Activated gamma-delta T cell (primary cell): Measurements from ENCODE around the gene C6orf120.

Experiments
- DNase-seq: peaks from one replicate; lab custom pipeline; 2025; lab: John Stamatoyannopoulos, UW
- total RNA-seq, 2 donors: gene quantifications; one replicate each; lab custom pipeline; 2026; lab: John Stamatoyannopoulos, UW

C6orf120 gene
- total RNA-seq: 82.0 to 86.9 reads per million in 2 donors

GRCh38 chr6:169701954-169702839, at the start of gene C6orf120, which contains the start of gene WDR27:
C6orf120 (plus strand) TSS chr6:169702126; CDS start chr6:169702460, 334 bp downstream.
WDR27 (minus strand) TSS chr6:169702029; CDS start chr6:169689005, 13,024 bp downstream.
- peak; percentile 95 for DNase-seq

DNA sequence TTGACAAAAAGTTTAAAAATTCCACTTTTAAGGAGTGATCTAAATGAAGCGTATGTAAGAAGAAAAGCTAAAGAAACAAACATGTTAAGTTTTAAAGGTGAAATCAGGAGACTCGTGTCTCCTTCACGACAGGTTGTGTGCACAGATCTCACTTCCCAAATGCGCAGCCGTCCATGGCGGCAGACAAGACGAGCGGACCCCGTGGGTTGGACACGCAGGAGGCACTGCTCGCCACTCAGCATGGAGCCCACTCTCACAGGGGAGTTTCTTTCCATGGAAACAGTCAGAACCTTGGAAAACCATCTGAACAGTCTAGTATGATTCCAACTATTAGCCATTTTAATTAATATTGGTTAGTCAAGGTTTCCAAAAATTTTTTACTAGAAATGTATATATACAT, 49.0 kb upstream of the C6orf120 start:
- DNase-seq: no peak

- no peak for DNase-seq
These were observed 48.2 kb upstream of the C6orf120 start for GRCh38 chr6:169653691-169654090.

- peak; percentile 49 for DNase-seq
These were observed 47.1 kb upstream of the C6orf120 start for GRCh38 chr6:169654598-169655391.

GRCh38 chr6:169656546-169657283, 45.2 kb upstream of the C6orf120 start:
- DNase-seq: no peak

DNA sequence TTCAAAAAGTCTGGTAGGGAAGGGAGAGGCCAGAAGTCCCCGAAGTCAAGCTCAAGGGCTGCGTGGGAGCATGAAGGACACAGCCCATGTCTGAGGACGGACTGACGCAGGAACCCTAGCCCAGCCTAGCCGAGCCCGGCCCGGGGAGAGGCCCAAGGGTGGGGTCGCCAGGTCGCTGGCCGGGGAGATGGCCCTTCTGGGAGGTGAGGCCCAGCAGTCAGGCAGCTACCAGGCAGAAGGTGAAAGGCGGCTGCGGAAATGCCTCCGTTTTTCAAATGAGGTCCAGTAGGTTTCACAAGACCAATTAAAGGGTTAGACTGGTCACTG, 44.7 kb upstream of the C6orf120 start:
- DNase-seq: no peak

- DNase-seq: no peak
These were observed 41.9 kb upstream of the C6orf120 start for GRCh38 chr6:169659820-169660610.

DNA sequence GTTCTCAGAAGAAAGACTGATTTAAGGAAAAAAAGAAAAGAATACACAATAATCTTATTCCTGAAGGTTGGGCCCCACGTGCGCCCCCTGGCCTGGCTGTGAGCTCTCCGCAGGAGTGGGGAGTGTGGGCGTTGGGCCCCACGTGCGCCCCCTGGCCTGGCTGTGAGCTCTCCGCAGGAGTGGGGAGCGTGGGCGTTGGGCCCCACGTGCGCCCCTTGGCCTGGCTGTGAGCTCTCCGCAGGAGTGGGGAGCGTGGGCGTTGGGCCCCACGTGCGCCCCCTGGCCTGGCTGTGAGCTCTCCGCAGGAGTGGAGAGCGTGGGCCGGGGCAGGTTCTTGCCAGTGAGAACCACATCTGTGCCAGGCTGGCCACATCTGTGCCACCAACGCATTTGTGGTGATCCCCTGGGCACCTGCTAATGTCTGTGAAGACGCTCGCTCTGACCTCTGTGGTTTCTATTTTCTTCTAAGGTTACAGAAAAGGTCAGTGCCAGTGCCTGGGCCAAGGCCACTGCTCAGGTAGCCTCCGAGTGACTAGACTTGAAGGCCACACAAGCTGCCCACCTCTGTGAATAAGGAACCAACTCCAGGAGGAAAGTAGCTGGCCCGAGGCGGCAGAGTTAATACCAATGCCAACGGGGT, 41.1 kb upstream of the C6orf120 start:
- no peak for DNase-seq

DNA sequence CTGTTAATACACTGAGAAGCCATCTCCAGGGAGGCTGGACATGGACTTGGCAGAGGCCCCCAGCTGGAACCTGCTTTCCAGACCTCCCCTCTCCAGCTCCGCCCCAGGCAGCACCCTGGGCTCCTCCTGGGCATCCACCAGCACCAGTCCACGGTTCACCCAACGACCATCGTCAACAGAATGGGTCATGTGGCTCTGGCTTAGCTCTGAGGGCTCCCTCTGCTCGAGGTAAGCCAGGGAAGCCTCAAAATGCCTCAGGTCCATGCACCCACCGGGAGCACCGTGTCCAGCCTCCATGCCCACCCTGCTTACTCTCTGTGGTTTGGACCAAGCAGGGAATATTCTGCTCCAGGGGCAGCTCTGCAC, 40.6 kb upstream of the C6orf120 start:
- no peak for DNase-seq

DNA sequence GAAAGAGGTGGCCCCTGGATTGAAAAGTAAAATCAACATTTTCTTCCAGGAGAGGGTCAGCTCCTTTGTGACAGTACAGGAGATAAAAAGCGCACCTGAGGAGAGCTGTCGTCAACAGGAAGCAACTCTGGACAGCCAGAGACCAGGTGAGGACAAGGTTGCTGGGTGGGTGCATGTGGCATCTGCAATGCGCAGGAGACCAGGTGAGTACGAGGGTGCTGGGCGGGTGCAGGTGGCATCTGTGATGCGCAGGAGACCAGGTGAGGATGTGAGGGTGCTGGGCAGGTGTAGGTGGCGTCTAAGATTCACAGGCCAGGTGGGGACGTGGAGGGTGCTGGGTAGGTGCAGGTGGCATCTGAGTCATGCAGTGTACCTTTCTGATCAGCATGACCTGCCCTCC, 38.5 kb upstream of the C6orf120 start:
- DNase-seq: no peak

GRCh38 chr6:169664227-169664626, 37.7 kb upstream of the C6orf120 start:
- no peak for DNase-seq

DNA sequence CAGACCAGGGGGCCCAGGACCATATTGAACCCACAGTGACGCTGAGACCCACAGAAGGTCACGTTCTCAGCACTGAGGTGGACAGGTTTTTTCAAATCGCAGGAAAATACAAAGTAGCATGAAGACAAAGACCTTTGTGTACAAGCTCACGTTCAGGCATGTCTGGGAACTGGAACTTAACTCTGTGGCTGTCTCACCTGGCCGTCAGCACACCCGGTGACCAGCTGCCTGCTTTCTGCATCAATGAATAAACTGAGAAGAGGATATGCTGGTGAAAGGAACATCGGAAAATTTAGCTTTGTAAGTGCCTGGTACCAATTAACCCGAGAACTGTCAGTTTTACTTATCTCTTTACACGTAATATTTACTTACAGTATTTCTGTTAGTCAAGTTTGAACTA, 36.6 kb upstream of the C6orf120 start:
- no peak for DNase-seq

- no peak for DNase-seq
These were observed 35.5 kb upstream of the C6orf120 start for GRCh38 chr6:169666441-169666840.

DNA sequence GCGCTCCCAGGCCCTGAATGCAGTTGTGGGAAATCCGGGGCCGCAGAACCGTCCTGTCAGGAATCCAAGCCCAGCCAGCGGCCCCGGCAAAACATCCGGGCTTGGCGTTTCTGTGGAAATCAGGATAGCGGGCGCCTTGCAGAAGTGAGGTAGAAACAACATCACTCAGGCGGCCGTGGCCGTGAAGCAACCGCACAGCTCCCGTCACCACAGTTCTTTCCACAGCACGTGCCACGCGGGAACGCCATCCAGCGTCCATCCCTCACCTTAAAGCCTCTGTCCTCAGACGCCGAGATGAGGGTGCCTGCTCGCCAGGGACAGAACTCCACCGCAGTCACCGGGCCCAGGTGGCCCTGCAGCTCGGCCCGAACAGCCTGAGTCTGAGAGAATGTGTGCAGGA, 34.2 kb upstream of the C6orf120 start:
- DNase-seq: no peak

DNA sequence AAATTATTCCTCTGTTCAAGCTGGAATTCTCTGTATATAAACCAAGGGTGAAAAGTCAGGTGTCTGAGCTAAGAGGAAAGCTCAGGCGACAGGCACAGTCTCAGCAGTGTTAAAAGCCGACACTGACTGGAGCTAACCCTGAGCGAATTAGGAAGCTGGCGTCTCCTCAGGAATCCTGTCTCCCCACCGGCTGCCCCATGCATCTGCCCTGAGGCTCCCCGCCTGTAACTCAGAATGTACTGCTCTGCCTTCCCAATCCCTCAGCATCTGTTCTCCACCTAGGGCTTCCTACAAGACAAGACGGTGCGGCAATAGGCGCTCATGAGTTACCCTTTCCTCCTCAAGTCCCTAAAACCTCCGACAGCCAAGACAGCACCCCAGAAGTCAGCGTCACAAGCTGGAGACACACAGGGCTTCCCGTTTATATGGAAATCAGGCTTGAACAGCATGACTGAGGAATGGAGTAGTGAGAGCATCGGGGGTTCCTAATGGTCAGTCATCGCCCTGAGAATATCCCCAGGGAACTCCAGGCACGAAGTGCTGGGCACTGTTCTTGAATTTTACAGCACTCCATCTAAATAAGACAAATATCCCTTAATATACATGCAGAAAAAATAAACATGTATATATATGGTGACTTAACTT, 33.6 kb upstream of the C6orf120 start:
- no peak for DNase-seq

DNA sequence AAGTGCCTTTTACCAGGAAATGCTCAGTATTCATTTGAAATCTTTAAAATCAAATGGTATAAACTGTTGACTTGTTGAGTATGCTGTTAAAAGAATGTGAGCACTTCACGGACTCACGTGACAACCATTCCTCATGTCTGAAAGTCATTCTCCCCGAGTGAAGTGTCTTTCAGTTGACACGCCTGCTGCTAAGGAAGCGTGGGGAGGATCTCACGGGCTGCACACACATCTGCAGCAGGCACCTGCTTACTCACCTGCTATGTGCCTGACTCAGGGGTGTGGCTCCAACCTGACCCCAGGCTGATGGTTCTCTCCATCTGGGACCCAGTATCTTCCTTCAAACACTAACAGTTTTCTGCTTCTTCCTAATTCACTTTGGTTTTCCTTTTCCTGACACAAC, 32.8 kb upstream of the C6orf120 start:
- no peak for DNase-seq

DNA sequence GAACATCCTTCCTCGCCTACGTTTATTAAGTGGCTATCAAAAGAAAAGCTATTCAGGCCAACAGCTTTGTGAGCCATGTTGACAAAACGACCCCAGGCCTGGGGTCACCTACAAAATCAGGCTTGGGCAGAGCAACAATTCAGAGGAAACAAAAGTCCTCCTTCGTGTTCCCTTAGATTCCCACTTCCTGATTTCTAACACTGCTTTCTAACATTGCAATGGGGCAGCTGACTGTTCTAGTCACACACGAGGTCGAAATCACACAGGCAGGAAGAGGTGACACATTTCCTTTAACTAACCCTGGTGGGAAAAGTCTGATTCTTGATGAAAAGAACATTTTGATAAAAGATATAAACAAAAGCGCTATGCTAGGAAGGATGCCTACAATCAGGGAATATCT, 32.0 kb upstream of the C6orf120 start:
- no peak for DNase-seq

DNA sequence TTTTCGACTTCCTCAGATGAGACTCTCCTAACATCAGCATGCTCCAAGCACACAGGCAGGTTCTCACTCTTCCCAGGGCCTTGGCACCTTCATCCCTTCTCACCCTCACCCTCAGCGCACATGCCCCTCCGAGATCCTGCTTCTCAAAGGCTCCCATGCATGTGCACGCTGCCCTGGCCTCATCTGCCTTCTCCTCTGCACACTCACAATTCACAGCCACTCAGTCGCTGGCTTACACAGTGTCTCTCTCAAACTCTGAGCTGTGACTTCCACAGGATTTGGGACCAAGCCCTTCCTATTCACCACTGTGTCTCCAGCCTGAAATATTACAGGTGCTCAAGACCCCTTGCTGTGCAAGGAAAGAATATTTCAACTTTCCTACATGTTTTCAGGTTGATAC, 30.4 kb upstream of the C6orf120 start:
- no peak for DNase-seq

DNA sequence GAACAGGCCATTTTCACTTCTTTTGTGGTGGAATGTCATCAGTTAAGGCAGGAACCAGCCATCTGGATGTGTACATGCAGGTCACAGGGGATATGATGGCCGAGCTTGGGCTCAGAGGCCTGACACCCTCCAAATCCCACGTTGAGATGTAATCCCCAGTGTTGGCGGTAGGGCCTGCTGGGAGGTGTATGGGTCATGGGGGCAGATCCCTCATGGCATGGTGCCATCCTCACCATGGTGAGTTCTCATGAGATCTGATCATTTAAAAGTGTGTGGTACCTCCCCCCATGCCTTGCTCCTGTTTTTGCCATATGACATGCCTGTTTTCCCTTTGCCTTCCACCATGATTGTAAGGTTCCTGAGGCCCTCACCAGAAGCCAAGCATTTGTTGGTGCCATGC, 26.9 kb upstream of the C6orf120 start:
- DNase-seq: no peak

GRCh38 chr6:169677096-169677495, 24.8 kb upstream of the C6orf120 start:
- DNase-seq: no peak

- no peak for DNase-seq
These were observed 23.6 kb upstream of the C6orf120 start for GRCh38 chr6:169678342-169678741.
